Measurements from ENCODE around the gene YY1AP1.
"Not testable (repeated sequence)": the region's sequence is repeated elsewhere in the genome, so short reads cannot be mapped to it uniquely, and the experiment has no call there.

YY1AP1 gene

DNA sequence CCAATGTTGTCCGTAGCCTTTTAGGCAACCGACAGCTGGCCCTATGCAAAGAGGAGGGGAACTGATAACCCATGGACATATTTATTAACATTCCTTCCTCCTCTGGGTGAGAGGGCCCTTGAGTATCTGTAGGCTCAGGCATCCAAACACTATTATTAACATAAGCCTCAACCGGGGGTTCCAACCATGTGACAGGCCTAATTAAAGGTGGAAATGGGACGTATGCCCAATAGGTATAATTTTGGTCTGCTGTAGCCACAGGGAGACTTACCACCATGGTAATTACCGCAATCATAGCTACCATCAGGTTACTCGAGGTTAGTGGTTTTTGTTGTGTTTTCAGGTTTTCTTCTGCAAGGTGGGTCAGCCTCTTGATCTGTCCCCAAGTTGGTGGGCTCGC, 5.6 kb upstream of the YY1AP1 start:
- DNase-seq, result no peak

GRCh38 chr1:155691992-155692528, 3.5 kb upstream of the YY1AP1 start:
- DNase-seq, result no peak

- DNase-seq, result not testable (repeated sequence)
These were observed 570 bp upstream of the YY1AP1 start, which contains the start of gene DAP3 for GRCh38 chr1:155689081-155689607. Gene DAP3, plus strand, starts transcription at chr1:155689091. Its CDS starts 20,689 bp downstream, at chr1:155709780.

GRCh38 chr1:155687705-155688323, 760 bp downstream of the YY1AP1 start:
- DNase-seq, result not testable (repeated sequence)

- DNase-seq, result no peak
These were observed 6.8 kb downstream of the YY1AP1 start for GRCh38 chr1:155681776-155682175.

DNA sequence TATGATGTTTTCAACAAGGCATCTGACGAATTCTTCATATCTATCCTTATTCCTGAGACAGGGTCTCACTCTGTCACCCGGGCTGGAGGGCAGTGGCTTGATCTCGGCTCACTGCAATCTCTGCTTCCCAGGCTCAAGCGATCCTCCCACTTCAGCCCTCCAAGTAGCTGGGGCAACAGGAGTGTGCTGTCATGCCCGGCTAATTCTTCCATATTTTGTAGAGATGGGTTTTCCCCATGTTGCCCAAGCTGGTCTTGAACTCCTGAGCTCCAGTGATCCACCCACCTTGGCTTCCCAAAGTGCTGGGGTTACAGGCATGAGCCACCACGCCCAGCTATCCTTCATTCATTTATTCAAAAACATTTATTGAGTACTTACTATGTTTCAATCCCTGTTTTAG, 8.0 kb downstream of the YY1AP1 start:
- no peak for DNase-seq

DNA sequence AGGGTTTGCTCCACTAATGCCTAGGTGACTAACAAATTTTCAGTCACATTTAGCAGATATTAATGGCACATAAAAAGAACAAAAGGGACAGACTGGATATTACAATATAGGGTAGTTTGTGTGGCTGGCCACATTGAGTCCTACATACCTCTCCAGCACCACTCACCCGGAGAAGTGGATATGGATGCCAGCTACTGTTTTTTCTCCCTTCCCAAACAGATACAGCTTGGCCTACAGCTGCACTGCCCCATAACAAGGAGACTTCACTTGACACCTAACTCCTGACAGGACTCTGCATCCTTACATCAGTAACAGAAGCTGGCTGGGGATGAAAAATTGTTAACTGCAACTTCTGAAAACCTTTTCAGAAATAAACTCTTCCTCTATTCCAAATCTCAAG, 9.6 kb downstream of the YY1AP1 start:
- not testable (repeated sequence) for DNase-seq

DNA sequence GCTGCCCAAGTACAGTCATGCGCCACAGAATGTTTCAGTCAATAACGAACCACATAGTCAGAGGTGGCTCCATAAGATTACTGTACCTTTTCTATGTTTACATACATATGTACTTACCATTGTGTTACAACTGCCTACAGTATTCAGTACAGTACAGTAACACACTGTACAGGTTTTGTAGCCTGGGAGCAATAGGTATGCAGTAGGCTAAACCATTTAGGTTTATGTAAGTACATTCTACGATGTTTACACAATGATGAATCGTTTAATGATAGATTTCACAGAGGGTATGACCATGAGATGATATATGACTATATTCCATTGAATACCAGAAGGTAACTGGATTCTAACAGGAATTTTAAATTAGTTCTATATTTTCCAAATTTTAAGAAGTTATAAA, 10.5 kb downstream of the YY1AP1 start:
- DNase-seq, result no peak

DNA sequence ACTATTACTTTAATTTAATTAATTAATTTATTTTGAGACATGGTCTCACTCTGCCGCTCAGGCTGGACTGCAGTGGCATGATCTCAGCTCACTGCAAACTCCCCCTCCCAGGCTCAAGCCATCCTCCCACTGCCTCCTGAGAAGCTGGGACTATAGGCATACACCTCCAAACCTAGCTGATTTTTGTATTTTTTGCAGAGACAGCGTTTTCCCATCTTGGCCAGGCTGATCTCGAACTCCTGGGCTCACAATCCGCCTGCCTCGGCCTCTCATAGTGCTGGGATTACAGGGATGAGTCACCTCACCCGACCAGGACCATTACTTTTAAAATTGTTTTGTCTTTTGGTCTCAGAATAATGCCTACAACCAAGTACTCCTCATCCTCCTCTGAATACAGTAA, 15.6 kb downstream of the YY1AP1 start:
- DNase-seq, result no peak

DNA sequence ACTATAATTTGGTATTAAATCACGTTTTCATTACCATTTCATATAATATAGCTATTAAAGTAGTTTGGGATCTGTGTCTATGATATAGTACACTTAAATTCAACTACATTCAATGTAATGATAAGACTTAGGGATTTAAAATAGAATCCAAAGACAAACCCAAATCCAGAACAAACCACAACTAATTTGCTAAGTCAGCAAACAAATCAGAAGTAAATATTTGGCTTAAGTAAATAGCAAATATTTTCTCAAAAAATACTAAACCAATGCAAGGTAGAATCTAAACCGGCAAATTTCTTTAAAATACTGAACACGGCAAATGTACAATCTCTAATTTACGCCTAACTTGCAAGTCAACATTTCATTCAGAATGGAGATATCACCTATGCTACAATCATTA, 16.8 kb downstream of the YY1AP1 start:
- DNase-seq, result no peak

- no peak for DNase-seq
These were observed 19.1 kb downstream of the YY1AP1 start for GRCh38 chr1:155669233-155670162.

DNA sequence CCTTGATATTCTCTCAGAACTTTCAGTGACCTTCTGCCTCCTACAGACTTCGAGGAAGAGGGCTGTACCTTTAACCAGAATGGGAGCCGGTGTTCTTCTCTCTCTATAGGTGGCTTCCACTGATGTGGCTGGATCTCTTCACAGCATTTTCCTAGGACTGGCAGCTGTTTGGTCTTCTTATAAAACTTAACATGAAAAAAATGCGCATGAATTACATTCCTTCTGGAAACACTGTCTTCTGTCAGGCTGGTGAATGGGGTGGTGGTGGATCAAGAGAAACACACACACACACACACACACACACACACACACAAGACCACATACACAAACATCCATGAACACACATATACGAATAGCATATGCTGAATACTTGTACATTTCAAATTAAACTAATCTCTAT, 27.3 kb downstream of the YY1AP1 start:
- not testable (repeated sequence) for DNase-seq

DNA sequence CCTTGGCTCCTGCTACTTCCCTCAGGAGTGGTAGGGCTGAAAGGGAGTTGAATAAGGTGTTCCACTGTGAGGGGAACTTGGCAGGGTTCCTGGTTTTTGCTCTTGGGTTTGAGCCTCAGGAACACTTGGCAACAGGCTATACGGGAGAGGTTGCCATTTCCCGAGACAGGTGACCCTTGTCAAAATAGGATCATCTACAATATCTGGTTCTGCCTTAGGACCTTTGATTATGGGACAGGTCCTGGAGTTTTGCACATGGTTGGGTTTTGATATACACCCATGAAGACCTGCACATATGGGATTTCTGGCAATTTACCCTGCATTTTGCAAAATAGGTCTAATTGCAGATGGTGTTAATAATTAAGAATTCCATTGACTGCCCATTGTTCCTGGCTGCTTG, 31.1 kb downstream of the YY1AP1 start:
- DNase-seq, result no peak

- no peak for DNase-seq
These were observed 35.6 kb downstream of the YY1AP1 start for GRCh38 chr1:155652951-155653350.

DNA sequence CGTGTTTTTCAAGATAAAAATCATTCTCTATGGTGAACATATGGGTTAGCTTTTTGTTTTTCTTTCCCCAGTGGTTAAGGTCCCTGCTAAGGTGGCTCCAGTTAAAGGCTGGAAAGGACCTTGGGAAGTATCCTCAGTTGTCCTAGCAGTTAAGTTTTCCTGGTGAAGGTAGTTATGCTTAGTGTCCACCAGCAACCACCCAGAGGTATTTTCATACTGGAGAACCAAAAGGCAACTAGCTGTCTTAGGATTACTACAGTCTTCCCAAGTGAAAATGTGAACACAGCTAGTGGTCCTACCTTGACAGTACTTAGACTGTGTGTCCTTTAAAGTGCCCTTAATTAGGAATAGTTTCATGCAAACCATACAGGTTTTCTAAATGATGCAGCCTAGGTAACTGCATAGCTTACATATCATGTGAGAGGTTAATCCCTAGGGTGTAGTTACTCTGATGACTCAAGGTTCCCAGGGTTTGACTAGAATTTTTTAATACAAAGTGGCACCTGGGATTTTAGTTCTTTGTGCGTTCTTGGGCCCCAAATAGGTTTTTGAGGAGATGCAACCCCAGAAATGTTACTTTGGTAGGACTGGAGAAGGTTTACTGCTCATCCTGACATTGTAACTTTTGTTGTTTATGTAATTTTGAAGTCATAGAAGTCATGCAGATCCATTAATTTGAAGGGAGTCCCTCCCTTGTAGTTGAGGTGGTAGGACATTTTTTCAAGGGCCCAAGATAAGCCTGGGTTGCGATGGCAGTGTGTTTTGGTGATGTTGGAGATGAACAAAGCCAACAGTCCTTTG, 36.5 kb downstream of the YY1AP1 start:
- no peak for DNase-seq

GRCh38 chr1:155650231-155650757, 38.3 kb downstream of the YY1AP1 start:
- no peak for DNase-seq

DNA sequence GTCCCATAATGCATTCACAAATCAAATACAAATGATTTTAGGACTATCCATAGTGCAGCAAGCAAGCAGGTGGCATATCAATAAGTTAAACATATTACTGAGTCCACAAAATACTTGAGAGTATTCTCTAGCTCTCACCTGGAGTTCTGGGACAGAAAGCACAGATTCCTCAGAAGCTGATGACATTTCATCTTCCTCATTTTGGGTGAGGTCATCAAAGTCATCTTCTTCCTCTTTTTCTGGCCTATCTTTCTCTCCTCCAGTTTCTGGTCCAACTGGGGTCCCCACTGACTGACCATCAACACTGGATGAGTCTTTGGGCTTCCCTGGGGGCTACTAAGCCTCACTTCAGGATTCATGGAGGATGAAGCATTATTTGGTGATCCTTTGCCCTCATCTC, 38.9 kb downstream of the YY1AP1 start:
- DNase-seq, result no peak

DNA sequence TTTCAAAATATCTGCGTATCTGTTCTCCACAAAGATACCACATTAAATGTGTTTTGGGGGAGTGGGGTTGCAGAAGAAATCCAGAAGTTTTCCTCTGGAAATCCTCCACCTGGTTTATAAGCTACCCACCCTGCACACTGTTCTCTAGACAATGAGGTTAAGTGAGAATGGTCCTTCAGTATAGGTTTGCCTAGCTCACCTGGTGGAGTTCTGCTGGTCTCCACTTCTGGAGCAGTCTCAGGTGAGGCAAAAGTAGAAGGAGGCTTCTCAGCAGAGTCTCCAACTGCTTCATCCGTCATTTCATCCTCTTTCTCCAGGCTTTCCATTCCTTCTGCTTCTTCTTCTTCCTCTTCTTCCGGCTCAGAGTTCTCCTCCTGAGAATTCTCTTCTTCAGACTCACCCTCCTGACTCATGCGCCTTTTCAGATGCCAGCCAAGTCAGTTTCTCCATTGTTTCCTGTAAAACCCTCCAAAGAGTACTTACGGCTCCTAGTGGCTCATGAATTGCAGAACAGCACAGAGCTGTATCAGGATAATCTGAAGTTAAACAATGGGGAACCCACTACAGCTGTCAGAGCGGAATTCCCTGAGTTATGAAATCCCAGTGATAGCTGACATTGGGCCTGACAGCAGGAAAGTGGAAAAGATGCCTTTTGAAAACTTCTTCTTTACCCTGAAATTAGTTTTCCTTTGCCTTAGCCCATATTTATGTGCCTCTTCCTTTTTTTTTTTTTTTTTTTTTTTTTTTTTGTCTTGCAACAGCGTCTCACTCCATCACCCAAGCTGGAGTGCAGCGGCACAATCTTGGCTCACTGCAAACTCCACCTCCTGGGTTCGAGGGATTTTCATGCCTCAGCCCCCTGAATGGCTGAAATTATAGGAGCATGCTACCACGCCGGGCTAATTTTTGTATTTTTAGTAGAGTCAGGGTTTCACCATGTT, 40.1 kb downstream of the YY1AP1 start:
- DNase-seq, result no peak

- no peak for DNase-seq
These were observed 42.3 kb downstream of the YY1AP1 start for GRCh38 chr1:155646307-155646706.

DNA sequence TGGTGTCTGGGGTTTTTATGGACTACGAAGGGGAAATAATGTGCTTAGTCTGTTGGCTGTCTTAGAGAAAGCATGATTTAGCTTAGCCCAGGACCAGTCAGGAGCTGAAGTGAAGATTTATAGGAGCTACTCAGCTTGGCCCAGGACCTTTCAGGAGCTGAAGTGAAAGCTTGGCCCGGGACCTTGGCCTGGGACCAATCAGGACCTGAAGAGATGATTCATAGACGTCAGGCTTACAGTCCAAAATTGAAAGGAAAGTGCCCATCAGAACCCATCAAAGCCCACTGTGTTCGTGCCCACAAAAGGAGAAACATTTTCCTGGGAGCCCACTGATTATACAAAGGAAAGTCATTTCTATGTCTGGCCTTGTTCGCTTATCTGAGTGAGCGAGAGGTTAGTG, 42.9 kb downstream of the YY1AP1 start:
- no peak for DNase-seq

GRCh38 chr1:155645034-155645598, 43.5 kb downstream of the YY1AP1 start:
- no peak for DNase-seq

All from stimulated activated CD4-positive, alpha-beta T cell treated with anti-CD3 and anti-CD28 coated beads, Interleukin-1b, Interleukin-23, amount 100 ng/mL, for 48 hours (primary cell).